ENCODE measurements around the gene IGF2BP2. TPM values are rescaled to one million over a fixed set of nuclear protein-coding genes. Genes with fewer than 3 reads are reported as not detected.

The IGF2BP2 gene
- total and polyA plus RNA-seq, 2 experiments from 2014 or later: 88.9 to 91.8 TPM

DNA sequence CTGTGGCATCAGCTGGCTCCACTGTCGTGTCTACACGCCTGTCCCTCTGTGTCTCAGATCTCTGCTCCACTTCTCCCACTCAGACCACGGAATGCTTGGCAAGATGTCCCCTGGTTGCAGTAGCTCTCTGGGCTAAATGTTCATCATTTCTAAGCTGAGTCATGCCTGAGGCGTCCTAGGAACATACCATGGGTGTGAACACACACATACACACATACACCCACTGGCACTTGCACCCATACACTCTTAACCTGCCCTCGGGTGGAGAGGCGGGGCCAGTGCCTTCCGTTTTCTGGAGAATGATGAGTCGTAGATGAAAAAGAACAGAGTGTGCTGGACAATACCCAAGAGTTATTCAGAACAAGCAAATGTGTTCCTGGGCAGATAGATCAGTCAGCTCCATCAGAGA lies 166.3 kb downstream of the IGF2BP2 start:
- Histone ChIP-seq H3K4me3 (no peak overlapping the region), H3K36me3 (replicated peaks; ENCODE audit: insufficient read depth, low read depth) (no peaks in the 10 kb centered on the region), H3K79me2 (no peaks in the 10 kb centered on the region), H3K27me3 (no peaks in the 10 kb centered on the region), H2AFZ (no peak overlapping the region), H3K9me3 (ENCODE audit: low read depth) (no peaks in the 10 kb centered on the region), H3K4me1 (ENCODE audit: insufficient read depth) (peaks cover 19% of the 10 kb centered on the region), H3K27ac (peak overlapping the region; percentile 77), H3K9me2 (replicated peaks; ENCODE audit: insufficient read depth) (no peaks in the 10 kb centered on the region), H4K20me1 (ENCODE audit: insufficient read depth, poor library complexity, severe bottlenecking) (peaks cover 13% of the 10 kb centered on the region), H3K4me2 (no peak overlapping the region)
- TF ChIP-seq EZH2phosphoT487 (IDR thresholded peaks at IDR 0.05; ENCODE audit: low read depth, severe bottlenecking, unreplicated experiment) (no peak), EZH2 (IDR thresholded peaks at IDR 0.05; ENCODE audit: borderline replicate concordance) (no peak)
- TF ChIP-seq, protein P1, sequence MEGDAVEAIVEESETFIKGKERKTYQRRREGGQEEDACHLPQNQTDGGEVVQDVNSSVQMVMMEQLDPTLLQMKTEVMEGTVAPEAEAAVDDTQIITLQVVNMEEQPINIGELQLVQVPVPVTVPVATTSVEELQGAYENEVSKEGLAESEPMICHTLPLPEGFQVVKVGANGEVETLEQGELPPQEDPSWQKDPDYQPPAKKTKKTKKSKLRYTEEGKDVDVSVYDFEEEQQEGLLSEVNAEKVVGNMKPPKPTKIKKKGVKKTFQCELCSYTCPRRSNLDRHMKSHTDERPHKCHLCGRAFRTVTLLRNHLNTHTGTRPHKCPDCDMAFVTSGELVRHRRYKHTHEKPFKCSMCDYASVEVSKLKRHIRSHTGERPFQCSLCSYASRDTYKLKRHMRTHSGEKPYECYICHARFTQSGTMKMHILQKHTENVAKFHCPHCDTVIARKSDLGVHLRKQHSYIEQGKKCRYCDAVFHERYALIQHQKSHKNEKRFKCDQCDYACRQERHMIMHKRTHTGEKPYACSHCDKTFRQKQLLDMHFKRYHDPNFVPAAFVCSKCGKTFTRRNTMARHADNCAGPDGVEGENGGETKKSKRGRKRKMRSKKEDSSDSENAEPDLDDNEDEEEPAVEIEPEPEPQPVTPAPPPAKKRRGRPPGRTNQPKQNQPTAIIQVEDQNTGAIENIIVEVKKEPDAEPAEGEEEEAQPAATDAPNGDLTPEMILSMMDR (IDR thresholded peaks at IDR 0.05; ENCODE audit: poor library complexity): no peak
- 72% methylated on average over 8 of the region's 8 CpGs for WGBS (ENCODE audit: low lambda C conversion rate, missing lambda C conversion rate)
- DNase-seq (ENCODE audit: low spot score): peak; percentile 72

DNA sequence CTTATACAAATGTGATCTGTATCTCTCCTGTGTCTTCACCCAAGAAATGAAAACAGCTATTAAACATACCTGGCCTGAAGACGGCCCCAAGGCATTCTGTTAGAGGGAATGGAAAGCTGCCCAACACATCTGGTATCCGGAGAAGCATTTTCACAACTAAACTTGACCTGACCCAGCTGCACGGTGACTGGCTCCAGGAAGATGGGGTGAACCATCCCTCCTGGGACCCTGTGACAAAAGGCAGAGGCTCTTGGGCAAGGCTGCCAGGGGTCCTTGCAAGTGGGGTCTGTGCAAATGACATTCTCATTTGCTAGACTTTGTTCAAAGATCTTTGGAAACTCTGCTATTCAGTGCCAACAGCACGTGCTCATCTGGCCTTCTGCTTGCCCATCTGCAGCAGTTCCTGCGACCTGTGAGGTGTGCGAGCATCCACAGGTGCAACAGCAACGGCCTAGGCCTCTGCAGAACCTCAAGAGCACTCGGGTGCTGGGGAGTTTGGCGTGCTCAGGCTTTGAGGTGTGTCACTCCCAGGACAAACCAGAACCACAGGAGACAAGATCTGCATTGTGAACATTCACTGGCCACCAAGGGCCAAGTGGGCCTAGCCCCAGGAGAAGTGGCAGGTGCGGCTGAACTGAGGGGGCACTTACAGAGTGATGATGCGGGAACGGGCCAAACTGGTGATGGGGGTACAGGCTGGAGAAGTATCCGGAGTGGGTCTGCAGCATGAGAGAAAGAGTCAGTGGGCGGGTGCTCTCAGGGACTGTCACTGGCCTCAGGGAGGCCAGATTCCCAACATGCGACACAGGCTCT lies 166.9 kb downstream of the IGF2BP2 start:
- Histone ChIP-seq H3K27ac (peak overlapping the region; percentile 77), H4K20me1 (ENCODE audit: insufficient read depth, poor library complexity, severe bottlenecking) (peaks cover 13% of the 10 kb centered on the region), H3K4me3 (no peak overlapping the region), H3K4me1 (ENCODE audit: insufficient read depth) (peaks cover 19% of the 10 kb centered on the region), H3K9me3 (ENCODE audit: low read depth) (no peaks in the 10 kb centered on the region), H3K9me2 (replicated peaks; ENCODE audit: insufficient read depth) (no peaks in the 10 kb centered on the region), H3K79me2 (no peaks in the 10 kb centered on the region), H3K36me3 (replicated peaks; ENCODE audit: insufficient read depth, low read depth) (no peaks in the 10 kb centered on the region), H3K27me3 (no peaks in the 10 kb centered on the region), H3K4me2 (no peak overlapping the region), H2AFZ (no peak overlapping the region)
- DNase-seq (ENCODE audit: low spot score): no peak
- WGBS (ENCODE audit: low lambda C conversion rate, missing lambda C conversion rate): 96% methylated on average over 15 of the region's 15 CpGs
- no peak for TF ChIP-seq EZH2 (IDR thresholded peaks at IDR 0.05; ENCODE audit: borderline replicate concordance)
- TF ChIP-seq EZH2phosphoT487 (IDR thresholded peaks at IDR 0.05; ENCODE audit: low read depth, severe bottlenecking, unreplicated experiment): no peak
- TF ChIP-seq, protein P1 (IDR thresholded peaks at IDR 0.05; ENCODE audit: poor library complexity): no peak

GRCh38 chr3:185657211-185657610 lies 167.6 kb downstream of the IGF2BP2 start:
- Histone ChIP-seq H3K79me2 (no peaks in the 10 kb centered on the region), H3K4me3 (no peak overlapping the region), H4K20me1 (ENCODE audit: insufficient read depth, poor library complexity, severe bottlenecking) (peaks cover 13% of the 10 kb centered on the region), H3K9me3 (ENCODE audit: low read depth) (no peaks in the 10 kb centered on the region), H3K4me1 (ENCODE audit: insufficient read depth) (peaks cover 19% of the 10 kb centered on the region), H3K36me3 (replicated peaks; ENCODE audit: insufficient read depth, low read depth) (no peaks in the 10 kb centered on the region), H3K9me2 (replicated peaks; ENCODE audit: insufficient read depth) (no peaks in the 10 kb centered on the region), H2AFZ (no peak overlapping the region), H3K4me2 (no peak overlapping the region), H3K27me3 (no peaks in the 10 kb centered on the region), H3K27ac (peak overlapping the region; percentile 77)
- 95% methylated on average over 12 of the region's 12 CpGs for WGBS (ENCODE audit: low lambda C conversion rate, missing lambda C conversion rate)
- DNase-seq (ENCODE audit: low spot score): no peak
- TF ChIP-seq EZH2phosphoT487 (IDR thresholded peaks at IDR 0.05; ENCODE audit: low read depth, severe bottlenecking, unreplicated experiment) (no peak), EZH2 (IDR thresholded peaks at IDR 0.05; ENCODE audit: borderline replicate concordance) (no peak)
- TF ChIP-seq, protein P1 (IDR thresholded peaks at IDR 0.05; ENCODE audit: poor library complexity): no peak

Measured in hepatocyte (in vitro differentiated cells).